ENCODE results near the gene POC1B.

- TF ChIP-seq CTCF (IDR thresholded peaks at IDR 0.05) (no peak), POLR2A (IDR thresholded peaks at IDR 0.05) (no peak)
Observed at GRCh38 chr12:89507015-89507824, 18.6 kb downstream of the POC1B start.

Measured in Peyer's patch (tissue), 4 donors.